GM23338 (cell line): ENCODE data around the gene TNFRSF12A. TPM values are rescaled to one million over a fixed set of nuclear protein-coding genes. Genes with fewer than 3 reads are reported as not detected.

Experiments used
- ATAC-seq: fragments of 200-7000 bp; cut with Tn5 transposase; 3 replicates; pipeline ENCODE4 v1.9.1; 2020
- DNase-seq: peaks from one replicate; pipeline ENCODE4 v3.0.0-alpha.2; 2015; ENCODE audit warnings: low spot score
- H2AFZ ChIP-seq: fragments of 200-600 bp; sonication (generic); 2 replicates; pipeline ENCODE4 v1.8.0; 2016; ENCODE audit warnings: antibody characterized with exemption, mild to moderate bottlenecking, moderate library complexity
- H3F3A ChIP-seq: fragments of 200-600 bp; sonication (generic); replicated peaks from 2 replicates; pipeline ENCODE4 v1.8.0; 2017; ENCODE audit warnings: antibody characterized with exemption, mixed run types, low read depth
- H3K27ac ChIP-seq: fragments of 200-600 bp; sonication (generic); 2 replicates; pipeline ENCODE4 v1.6.1; 2016; ENCODE audit warnings: low read depth
- H3K27me3 ChIP-seq: fragments of 200-600 bp; sonication (generic); 2 replicates; pipeline ENCODE4 v1.8.0; 2016; ENCODE audit warnings: mild to moderate bottlenecking, mixed run types, moderate library complexity; ENCODE audit not compliant: insufficient read depth
- H3K36me3 ChIP-seq: fragments of 200-600 bp; sonication (generic); 2 replicates; pipeline ENCODE4 v1.8.0; 2016; ENCODE audit warnings: mild to moderate bottlenecking; ENCODE audit not compliant: insufficient read depth
- H3K4me1 ChIP-seq: fragments of 200-600 bp; sonication (generic); 2 replicates; pipeline ENCODE4 v1.8.0; 2016; ENCODE audit warnings: mild to moderate bottlenecking, moderate library complexity; ENCODE audit not compliant: insufficient read depth
- H3K4me2 ChIP-seq: fragments of 200-600 bp; sonication (generic); 2 replicates; pipeline ENCODE4 v1.7.1; 2017; ENCODE audit warnings: mixed run types
- H3K4me3 ChIP-seq: fragments of 200-600 bp; sonication (generic); 2 replicates; pipeline ENCODE4 v1.6.1; 2016; ENCODE audit warnings: mixed run types
- H3K79me2 ChIP-seq: fragments of 200-600 bp; sonication (generic); replicated peaks from 2 replicates; pipeline ENCODE4 v1.8.0; 2017; ENCODE audit warnings: mild to moderate bottlenecking; ENCODE audit not compliant: insufficient read depth
- H3K9me2 ChIP-seq: fragments of 200-600 bp; sonication (generic); 2 replicates; pipeline ENCODE4 v1.8.0; 2017; ENCODE audit not compliant: insufficient read depth
- H4K20me1 ChIP-seq: fragments of 200-600 bp; sonication (generic); replicated peaks from 2 replicates; pipeline ENCODE4 v1.8.0; 2017; ENCODE audit warnings: mild to moderate bottlenecking; ENCODE audit not compliant: insufficient read depth
- H3K27ac Mint-ChIP-seq: 2 replicates; pipeline ENCODE4 v1.8.0; 2020; ENCODE audit warnings: inconsistent platforms, mild to moderate bottlenecking, moderate library complexity, mixed read lengths
- H3K27me3 Mint-ChIP-seq: 3 replicates; pipeline ENCODE4 v1.8.0; 2022; ENCODE audit warnings: low read depth, mild to moderate bottlenecking, moderate library complexity, mixed read lengths, inconsistent platforms; ENCODE audit not compliant: insufficient read depth, poor library complexity
- H3K36me3 Mint-ChIP-seq: 3 replicates; pipeline ENCODE4 v1.8.0; 2021; ENCODE audit warnings: low read depth, mild to moderate bottlenecking, inconsistent platforms, moderate library complexity, mixed read lengths
- H3K4me1 Mint-ChIP-seq: 3 replicates; pipeline ENCODE4 v1.8.0; 2020; ENCODE audit warnings: mild to moderate bottlenecking, inconsistent platforms, mixed read lengths
- H3K4me3 Mint-ChIP-seq: 3 replicates; pipeline ENCODE4 v1.8.0; 2021; ENCODE audit warnings: moderate library complexity, mild to moderate bottlenecking, inconsistent platforms, mixed read lengths
- H3K9me3 Mint-ChIP-seq: 3 replicates; pipeline ENCODE4 v1.8.0; 2020; ENCODE audit warnings: moderate library complexity, mild to moderate bottlenecking, inconsistent platforms, mixed read lengths
- CREB1 ChIP-seq: fragments of 250-450 bp; sonication (Bioruptor Pico); IDR thresholded peaks from 2 replicates; pipeline ENCODE4 v1.5.0; 2020; ENCODE audit warnings: low read depth, mild to moderate bottlenecking, moderate library complexity
- ETS1 ChIP-seq: IDR thresholded peaks from 2 replicates; pipeline ENCODE4 v1.6.1; 2016; ENCODE audit warnings: antibody characterized with exemption
- JUNB ChIP-seq: IDR thresholded peaks from one replicate; pipeline ENCODE4 v1.6.1; 2016; ENCODE audit warnings: antibody characterized with exemption; ENCODE audit not compliant: unreplicated experiment
- POLR2AphosphoS5 ChIP-seq: IDR thresholded peaks from 2 replicates; pipeline ENCODE4 v1.6.1; 2016; ENCODE audit warnings: antibody characterized with exemption, low read depth
- STAT1 ChIP-seq: IDR thresholded peaks from one replicate; pipeline ENCODE4 v1.6.1; 2016; ENCODE audit warnings: antibody characterized with exemption; ENCODE audit not compliant: unreplicated experiment
- ZNF114 ChIP-seq: fragments of 250-450 bp; sonication (Bioruptor Pico); IDR thresholded peaks from 2 replicates; pipeline ENCODE4 v1.5.0; 2020; ENCODE audit warnings: mild to moderate bottlenecking, moderate library complexity
- ZNF331 ChIP-seq: fragments of 250-450 bp; sonication (Bioruptor Pico); IDR thresholded peaks from 2 replicates; pipeline ENCODE4 v1.5.0; 2020; ENCODE audit warnings: low read depth, mild to moderate bottlenecking, moderate library complexity
- polyA plus RNA-seq: library from polyadenylated mRNA; unstranded; fragments of >200 nt; fragmentation: Nextera tagmentation; extraction: Ambion mirVana; gene quantifications from 2 replicates; pipeline ENCODE4 v1.2.1, GENCODE V29; 2016
- total RNA-seq: library from RNA; depleted of rRNA; stranded (reverse); fragments of >200 nt; shearing (Covaris generic); gene quantifications from 2 replicates; pipeline ENCODE4 v1.2.3, GENCODE V29; 2014
- TF ChIP-seq, protein P1 (sequence below), 2 experiments: fragments of 200-600 bp in 1 of 2; sonication (generic) in 1 of 2; conservative IDR thresholded peaks; 2 replicates each; pipeline versions ENCODE4 v1.5.1 to v1.6.1; 2016 to 2017; ENCODE audit warnings: antibody characterized with exemption in 2 of 2, low read depth in 2 of 2, mild to moderate bottlenecking in 2 of 2, moderate library complexity in 1 of 2

TNFRSF12A gene
- total and polyA plus RNA-seq, 2 experiments from 2014 or later: 78.0 to 152 TPM

DNA sequence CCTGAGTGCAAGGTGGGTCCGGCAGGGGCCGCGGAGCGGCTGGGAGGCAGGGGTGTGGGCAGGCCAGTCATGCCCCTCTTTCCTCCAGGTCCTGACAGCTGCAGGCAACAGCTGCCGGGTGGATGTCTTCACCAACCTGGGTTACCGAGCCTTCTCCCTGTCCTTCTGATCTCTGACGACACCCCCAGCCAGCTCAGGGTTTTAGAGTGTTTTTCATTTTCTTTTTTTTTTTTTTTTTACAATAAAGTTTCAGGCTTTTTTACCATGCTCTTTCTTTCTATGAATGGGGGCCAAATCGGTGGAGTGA is 7.3 kb downstream of the TNFRSF12A start (continued):
- TF ChIP-seq, protein P1, sequence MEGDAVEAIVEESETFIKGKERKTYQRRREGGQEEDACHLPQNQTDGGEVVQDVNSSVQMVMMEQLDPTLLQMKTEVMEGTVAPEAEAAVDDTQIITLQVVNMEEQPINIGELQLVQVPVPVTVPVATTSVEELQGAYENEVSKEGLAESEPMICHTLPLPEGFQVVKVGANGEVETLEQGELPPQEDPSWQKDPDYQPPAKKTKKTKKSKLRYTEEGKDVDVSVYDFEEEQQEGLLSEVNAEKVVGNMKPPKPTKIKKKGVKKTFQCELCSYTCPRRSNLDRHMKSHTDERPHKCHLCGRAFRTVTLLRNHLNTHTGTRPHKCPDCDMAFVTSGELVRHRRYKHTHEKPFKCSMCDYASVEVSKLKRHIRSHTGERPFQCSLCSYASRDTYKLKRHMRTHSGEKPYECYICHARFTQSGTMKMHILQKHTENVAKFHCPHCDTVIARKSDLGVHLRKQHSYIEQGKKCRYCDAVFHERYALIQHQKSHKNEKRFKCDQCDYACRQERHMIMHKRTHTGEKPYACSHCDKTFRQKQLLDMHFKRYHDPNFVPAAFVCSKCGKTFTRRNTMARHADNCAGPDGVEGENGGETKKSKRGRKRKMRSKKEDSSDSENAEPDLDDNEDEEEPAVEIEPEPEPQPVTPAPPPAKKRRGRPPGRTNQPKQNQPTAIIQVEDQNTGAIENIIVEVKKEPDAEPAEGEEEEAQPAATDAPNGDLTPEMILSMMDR (conservative IDR thresholded peaks at IDR 0.05; ENCODE audit: low read depth in 2 of 2): no peak
- TF ChIP-seq STAT1: no peak
- TF ChIP-seq ZNF331 (CRISPR knock-in tag): no peak
- TF ChIP-seq POLR2AphosphoS5: no peak
- no peak for TF ChIP-seq JUNB
- no peak for TF ChIP-seq ZNF114 (CRISPR knock-in tag)
- no peak for TF ChIP-seq ETS1

GRCh38 chr16:3027983-3028715 is 8.0 kb downstream of the TNFRSF12A start:
- H3K4me3 Mint-ChIP-seq: peak overlapping the region; percentile 34; the same call in 2 of the 3 replicates
- H3K36me3 Mint-ChIP-seq: peaks cover 46% of the 10 kb centered on the region
- Histone ChIP-seq H3K27me3 (peaks cover 16% of the 10 kb centered on the region), H3K27ac (peak overlapping the region; percentile 84; the same call in 1 of the 2 replicates), H3F3A (peaks cover 48% of the 10 kb centered on the region), H2AFZ (no peak overlapping the region), H3K79me2 (no peaks in the 10 kb centered on the region; the same call in 1 of the 2 replicates), H3K9me2 (no peaks in the 10 kb centered on the region), H3K4me1 (peaks cover 27% of the 10 kb centered on the region), H4K20me1 (peaks cover 21% of the 10 kb centered on the region), H3K4me3 (peak overlapping the region; percentile 51), H3K36me3 (no peaks in the 10 kb centered on the region), H3K4me2 (peak overlapping the region; percentile 77)
- ATAC-seq (peak; percentile 54), DNase-seq (peak; percentile 92)
- no peak overlapping the region for H3K27ac Mint-ChIP-seq
- TF ChIP-seq CREB1 (CRISPR knock-in tag) (peak; percentile 29; the same call in 1 of the 2 replicates), ZNF114 (CRISPR knock-in tag) (no peak), POLR2AphosphoS5 (peak; percentile 82), STAT1 (no peak)
- TF ChIP-seq, protein P1 (conservative IDR thresholded peaks at IDR 0.05; ENCODE audit: low read depth in 2 of 2): peak; percentile 55 to 95
- peaks cover 29% of the 10 kb centered on the region for H3K4me1 Mint-ChIP-seq
- no peaks in the 10 kb centered on the region; the same call in 1 of the 3 replicates for H3K9me3 Mint-ChIP-seq
- peaks cover 33% of the 10 kb centered on the region for H3K27me3 Mint-ChIP-seq
